AG04450 (cell line): ENCODE measurements around the gene KRTAP5-9. TPM values are rescaled to one million over a fixed set of nuclear protein-coding genes. Genes with fewer than 3 reads are reported as not detected.

ENCODE experiments used
- CTCF ChIA-PET: fragments of 300-600, 350-600 bp; formaldehyde crosslinking; extraction: SDS; loops from one replicate; lab custom pipeline; 2022; ENCODE audit warnings: antibody characterized with exemption, inconsistent platforms; lab: Charles Lee
- POLR2A ChIA-PET: fragments of 350-600 bp; formaldehyde crosslinking; extraction: SDS; loops from one replicate; lab custom pipeline; 2021; ENCODE audit warnings: antibody characterized with exemption, inconsistent platforms; lab: Yijun Ruan, JAX
- DNase-seq: peaks from one replicate; pipeline ENCODE4 v3.0.0-alpha.2; 2011; ENCODE audit warnings: low read depth, low spot score
- H3K27ac ChIP-seq: one replicate; pipeline ENCODE4 v1.5.1; 2012; ENCODE audit warnings: low read depth, low read length, control low read depth
- H3K27me3 ChIP-seq: one replicate; pipeline ENCODE4 v1.6.0; 2012; ENCODE audit warnings: low read length; ENCODE audit not compliant: control insufficient read depth, insufficient read depth
- H3K4me3 ChIP-seq: 2 replicates; pipeline ENCODE4 v1.5.1; 2011; ENCODE audit warnings: mild to moderate bottlenecking, low read depth, low read length, control low read depth
- H3K9me3 ChIP-seq: 2 replicates; pipeline ENCODE4 v1.5.1; 2012; ENCODE audit warnings: low read length; ENCODE audit not compliant: control insufficient read depth, insufficient read depth
- CTCF ChIP-seq: IDR thresholded peaks from 2 replicates; pipeline ENCODE4 v1.5.1; 2011; ENCODE audit warnings: low read depth, low read length, control low read depth, inconsistent platforms
- polyA plus RNA-seq: library from polyadenylated mRNA; depleted of rRNA; stranded (reverse); fragments of >200 nt; gene quantifications from 2 replicates; pipeline ENCODE4 v1.2.3, GENCODE V29; 2011

KRTAP5-9 gene
- polyA plus RNA-seq, 1 experiment = not detected

GRCh38 chr11:71502026-71502425, 46.2 kb upstream of the KRTAP5-9 start:
- ChIA-PET CTCF (no interaction called here), POLR2A (no interaction called here)
- TF ChIP-seq CTCF = no peak
- Histone ChIP-seq H3K27ac (no peak overlapping the region), H3K27me3 (no peaks in the 10 kb centered on the region), H3K9me3 (no peaks in the 10 kb centered on the region), H3K4me3 (no peak overlapping the region)
- no peak for DNase-seq

- no peak for DNase-seq
- H3K27ac ChIP-seq = no peak overlapping the region
- H3K9me3 ChIP-seq = no peaks in the 10 kb centered on the region
- ChIA-PET POLR2A (no interaction called here), CTCF (no interaction called here)
- TF ChIP-seq CTCF = no peak
- H3K27me3 ChIP-seq = no peaks in the 10 kb centered on the region
- H3K4me3 ChIP-seq = no peak overlapping the region
These were observed 45.3 kb upstream of the KRTAP5-9 start for GRCh38 chr11:71502871-71503435.

GRCh38 chr11:71504531-71504930, 43.7 kb upstream of the KRTAP5-9 start:
- DNase-seq = no peak
- H3K9me3 ChIP-seq = no peaks in the 10 kb centered on the region
- H3K4me3 ChIP-seq = no peak overlapping the region
- CTCF ChIA-PET = no interaction called here
- H3K27ac ChIP-seq = no peak overlapping the region
- no peaks in the 10 kb centered on the region for H3K27me3 ChIP-seq
- POLR2A ChIA-PET = interaction anchor here (0.6 kb wide), 1 partner anchor 52 kb away, joined by 5 read pairs; the partner anchor contains the start of gene NADSYN1
- no peak for TF ChIP-seq CTCF

- H3K27ac ChIP-seq = no peak overlapping the region
- ChIA-PET CTCF (no interaction called here), POLR2A (no interaction called here)
These were observed 43.2 kb upstream of the KRTAP5-9 start for GRCh38 chr11:71505001-71505400.

More at GRCh38 chr11:71505001-71505400, 43.2 kb upstream of the KRTAP5-9 start:
- H3K27me3 ChIP-seq = no peaks in the 10 kb centered on the region
- peaks cover under 1% of the 10 kb centered on the region; the same call in 1 of the 2 replicates for H3K9me3 ChIP-seq
- no peak overlapping the region for H3K4me3 ChIP-seq
- no peak for TF ChIP-seq CTCF
- DNase-seq = no peak
